ENCODE results near the gene RBM11.
A peak's percentile ranks its signal among the peaks of the same experiment; 100 is the strongest.

RBM11 gene

GRCh38 chr21:14223365-14223764 is 7.4 kb downstream of the RBM11 start (continued):
- TF ChIP-seq ZNF473 (tag by site-specific recombination; IDR thresholded peaks at IDR 0.05) (no peak), ZNF530 (tag by site-specific recombination; IDR thresholded peaks at IDR 0.05; ENCODE audit: low read depth) (no peak), SP2 (tag by site-specific recombination; IDR thresholded peaks at IDR 0.05) (no peak)

GRCh38 chr21:14229399-14229798 is 13.4 kb downstream of the RBM11 start:
- no peak overlapping the region for H3K4me3 ChIP-seq (ENCODE audit: low read depth, low read length)
- H3K36me3 ChIP-seq (ENCODE audit: control insufficient read depth in 2 of 2, insufficient read depth in 1 of 2, low read length in 2 of 2): peaks cover 7 to 19% of the 10 kb centered on the region in 2 experiments
- POLR2A ChIA-PET: no interaction called here
- CTCF ChIA-PET: no interaction called here
- no peak overlapping the region for H3K27ac ChIP-seq (ENCODE audit: extremely low read depth, low read depth, low read length)
- TF ChIP-seq ZFP3 (tag by site-specific recombination; IDR thresholded peaks at IDR 0.05; ENCODE audit: low read depth) (no peak), ZNF585B (tag by site-specific recombination; IDR thresholded peaks at IDR 0.05) (peak; percentile 88), ZNF704 (tag by site-specific recombination; IDR thresholded peaks at IDR 0.05) (no peak), SETDB1 (IDR thresholded peaks at IDR 0.05; ENCODE audit: insufficient read length, low read length) (peak; percentile 73), TRIM28 (IDR thresholded peaks at IDR 0.05; ENCODE audit: borderline replicate concordance, low read length) (0 out of 2 replicates have a peak, but pooled peaks have one; percentile 62)
- H3K4me1 ChIP-seq (ENCODE audit: control insufficient read depth, insufficient read depth, low read length): no peaks in the 10 kb centered on the region
- H3K9me3 ChIP-seq (ENCODE audit: control insufficient read depth, insufficient read depth, low read depth, low read length): no peaks in the 10 kb centered on the region

GRCh38 chr21:14235101-14235500 is 19.1 kb downstream of the RBM11 start:
- Histone ChIP-seq H3K4me1 (ENCODE audit: control insufficient read depth, insufficient read depth, low read length) (no peaks in the 10 kb centered on the region), H3K9me3 (ENCODE audit: control insufficient read depth, insufficient read depth, low read depth, low read length) (no peaks in the 10 kb centered on the region), H3K4me3 (ENCODE audit: low read depth, low read length) (no peak overlapping the region), H3K36me3 (ENCODE audit: control insufficient read depth in 2 of 2, insufficient read depth in 1 of 2, low read length in 2 of 2) (no peaks in the 10 kb centered on the region), H3K27ac (ENCODE audit: extremely low read depth, low read depth, low read length) (no peak overlapping the region)
- no peak for TF ChIP-seq ZNF362 (tag by site-specific recombination; IDR thresholded peaks at IDR 0.05)
- TF ChIP-seq ZNF37A (tag by site-specific recombination; IDR thresholded peaks at IDR 0.05): no peak
- no peak for TF ChIP-seq TSHZ1 (tag by site-specific recombination; IDR thresholded peaks at IDR 0.05; ENCODE audit: borderline replicate concordance)
- TF ChIP-seq ZNF133 (tag by site-specific recombination; IDR thresholded peaks at IDR 0.05): no peak
- no peak for TF ChIP-seq PRDM1 (tag by site-specific recombination; IDR thresholded peaks at IDR 0.05)
- TF ChIP-seq ZSCAN4 (tag by site-specific recombination; IDR thresholded peaks at IDR 0.05): no peak
- TF ChIP-seq ZNF146 (tag by site-specific recombination; IDR thresholded peaks at IDR 0.05): no peak
- TF ChIP-seq ZNF626 (tag by site-specific recombination; IDR thresholded peaks at IDR 0.05): no peak
- no peak for TF ChIP-seq ZNF561 (tag by site-specific recombination; IDR thresholded peaks at IDR 0.05; ENCODE audit: borderline replicate concordance)
- TF ChIP-seq ZNF48 (tag by site-specific recombination; IDR thresholded peaks at IDR 0.05): no peak
- TF ChIP-seq ZNF585B (tag by site-specific recombination; IDR thresholded peaks at IDR 0.05): no peak
- TF ChIP-seq AEBP2 (tag by site-specific recombination; IDR thresholded peaks at IDR 0.05; ENCODE audit: borderline replicate concordance): no peak
- no peak for TF ChIP-seq ZNF776 (tag by site-specific recombination; IDR thresholded peaks at IDR 0.05; ENCODE audit: borderline replicate concordance)
- no peak for TF ChIP-seq TCF7L2 (IDR thresholded peaks at IDR 0.05; ENCODE audit: borderline replicate concordance, low read depth, low read length)
- no peak for TF ChIP-seq ZNF426 (tag by site-specific recombination; IDR thresholded peaks at IDR 0.05)
- POLR2A ChIA-PET: no interaction called here
- CTCF ChIA-PET: no interaction called here
